Heart left ventricle (tissue), 16 donors: ENCODE data around the gene BAIAP2L2. TPM values are rescaled to one million over a fixed set of nuclear protein-coding genes. Genes with fewer than 3 reads are reported as not detected.

Experiments used
- ATAC-seq, 4 donors: fragments of 200-7000 bp; cut with Tn5 transposase; one replicate each; pipeline ENCODE4 v1.9.1; 2020 to 2022; ENCODE audit warnings: moderate library complexity in 4 of 4, mild to moderate bottlenecking in 3 of 4, moderate number of reproducible peaks in 1 of 4
- DNase-seq, 5 donors: peaks; one replicate each; pipeline ENCODE4 v3.0.0-alpha.2; 2020
- H3K27ac ChIP-seq, 12 donors: fragments of 200-600 bp; sonication (generic) in 4 of 12; one replicate each; pipeline versions ENCODE4 v1.5.0 to v1.8.0; 2016 to 2022; ENCODE audit warnings: mild to moderate bottlenecking in 2 of 12
- H3K27me3 ChIP-seq, 9 donors: fragments of 200-600 bp; sonication (generic) in 2 of 9; one replicate each; pipeline versions ENCODE4 v1.5.1 to v1.8.0; 2016 to 2022; ENCODE audit warnings: mild to moderate bottlenecking in 3 of 9
- H3K36me3 ChIP-seq, 9 donors: fragments of 200-600 bp; sonication (generic) in 2 of 9; one replicate each; pipeline versions ENCODE4 v1.5.0 to v1.8.0; 2018 to 2022; ENCODE audit warnings: mild to moderate bottlenecking in 2 of 9
- H3K4me1 ChIP-seq, 12 donors: fragments of 200-600 bp; sonication (generic) in 4 of 12; one replicate each; pipeline versions ENCODE4 v1.5.0 to v1.8.0; 2016 to 2022; ENCODE audit warnings: mild to moderate bottlenecking in 3 of 12
- H3K4me3 ChIP-seq, 12 donors: fragments of 200-600 bp; sonication (generic) in 4 of 12; one replicate each; pipeline versions ENCODE4 v1.5.0 to v1.8.0; 2017 to 2022; ENCODE audit warnings: mild to moderate bottlenecking in 9 of 12, moderate library complexity in 4 of 12
- H3K9me3 ChIP-seq, 12 donors: fragments of 200-600 bp; sonication (generic) in 4 of 12; one replicate each; pipeline versions ENCODE4 v1.5.0 to v1.8.0; 2016 to 2022; ENCODE audit warnings: mild to moderate bottlenecking in 1 of 12
- CTCF ChIP-seq, 12 donors: fragments of 200-600 bp; sonication (generic) in 4 of 12; IDR thresholded peaks; one replicate each; pipeline versions ENCODE4 v1.5.0 to v1.8.0; 2018 to 2022; ENCODE audit warnings: antibody characterized with exemption in 12 of 12, mild to moderate bottlenecking in 5 of 12
- POLR2A ChIP-seq, 2 donors: fragments of 450-650 bp; IDR thresholded peaks; one replicate each; pipeline ENCODE4 v1.6.1; 2017; ENCODE audit warnings: antibody characterized with exemption in 2 of 2, mild to moderate bottlenecking in 2 of 2, moderate library complexity in 2 of 2
- WGBS, 4 donors: extraction: QIAGEN DNeasy Blood & Tissue Kit in 2 of 4; methylation state at CpG; one replicate each; pipeline versions ENCODE4 v1.1.5 to v1.1.7; 2013 to 2018; 5-methylcytosine and 5-hydroxymethylcytosine counted together
- intact Hi-C, 10 donors: fragments of 100-400 bp; cut with DNase I; formaldehyde crosslinking; loops; one replicate each; pipeline versions ENCODE4 v1.11.1 to v1.14.2; 2022
- polyA plus RNA-seq, 2 donors: library from polyadenylated mRNA; stranded (reverse); fragments of 200-250 nt; gene quantifications; one replicate each; pipeline ENCODE4 v1.2.3, GENCODE V29; 2013
- total RNA-seq, 9 donors: library from RNA; depleted of rRNA in 2 of 9; stranded (reverse); fragments of >200 nt in 2 of 9; fragmentation: NEBNext Ultra II Directional in 3 of 9; extraction: Animal tissue kit (Norgen Biotek cat#: 25700) in 3 of 9; gene quantifications; one replicate each; pipeline versions ENCODE4 v1.1.0 to v1.2.4, GENCODE V29; 2016 to 2023
- donor health status: ischemic (EF 13 %, LVEDD 7.1; RV severe dilation, severe dysfunction).
- donor health status: healthy with polysubstance abuse.
- donor health status: DM: no; HTN: yes; CAD: no.
- donor health status: DM: no; HTN: no; CAD: no.
- donor health status: ischemic (EF 25% LVEDD 6.9; RV normal size, moderate dysfunction).
- donor health status: ischemic (EF 25% LVEDD 5.7; RV mildly dilated, moderate dysfunction).
- donor health status: healthy.
- donor health status: DM: yes; HTN: yes; CAD: no.
- donor health status: ischemic (EF 35%, LVEDD 5.7; RV mildly dilated, moderate dysfunction).
- donor health status: nonischemic (EF 11% LVEDD 7.7; RV severe dilation, severe dysfunction).
- donor health status: DM: yes; HTN: yes; CAD: no.
- donor health status: PGD.
- donor health status: ischemic (EF 29% LVEDD 5.4; RV normal size, mild dysfunction).
- donor health status: nonischemic (EF 23%, LVEDD 6.1; RV moderate dilation, normal function).

The BAIAP2L2 gene
- total and polyA plus RNA-seq, 11 donors, result 0.09 to 0.30 (median 0.22) TPM; not detected in 1

GRCh38 chr22:38114484-38115398 lies 4.3 kb upstream of the BAIAP2L2 start:
- WGBS, 4 donors, result 31 to 50% (median 48%) methylated on average over 15 to 32 of the region's 32 CpGs
- TF ChIP-seq POLR2A (IDR thresholded peaks at IDR 0.05), result no peak
- peak; percentile 91 to 98 (median 95) for TF ChIP-seq CTCF (IDR thresholded peaks at IDR 0.05)
- peak; percentile 86 to 92 (median 87) for DNase-seq
- ATAC-seq, result peak; percentile 84 to 95 (median 94)
- Histone ChIP-seq H3K36me3 (peaks cover 0 to 10% (median 0%) of the 10 kb centered on the region in 9 donors), H3K4me3 (no peak overlapping the region), H3K9me3 (no peaks in the 10 kb centered on the region), H3K4me1 (peaks cover 0 to 11% (median 6%) of the 10 kb centered on the region in 12 donors), H3K27me3 (no peaks in the 10 kb centered on the region), H3K27ac (no peak overlapping the region)
- intact Hi-C loops, result loop anchor here in 8 of 10 donors (1.0 to 10.0 kb wide), 10 partner anchors 88 to 239 kb away; partner anchors contain the start of gene MAFF (in 4 of the 8)

DNA sequence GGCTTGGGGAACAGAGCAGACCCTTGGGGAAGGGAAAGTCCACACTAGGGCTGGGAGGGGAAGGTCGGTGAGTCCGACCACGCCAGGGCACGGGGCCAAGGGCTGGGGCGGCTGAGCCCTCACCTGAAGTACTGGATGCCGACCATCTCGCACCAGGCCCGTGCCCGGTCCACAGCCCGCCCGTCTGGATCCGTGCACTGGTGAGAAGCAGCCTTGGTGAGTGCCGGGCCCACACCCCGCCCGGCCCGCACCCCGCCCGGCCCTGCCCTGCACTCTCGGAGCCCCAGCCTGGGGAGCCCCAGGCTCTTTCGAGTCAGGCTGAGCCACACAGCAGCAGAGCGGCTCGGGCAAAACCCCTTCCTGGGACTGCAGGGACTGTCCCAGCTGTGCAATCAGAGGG lies 1.9 kb upstream of the BAIAP2L2 start:
- intact Hi-C loops, result loop anchor here in 5 of 10 donors (5.0 to 10.0 kb wide), 5 partner anchors 92 to 240 kb away; partner anchors contain the start of gene MAFF (in 2 of the 5)
- Histone ChIP-seq H3K27me3 (no peaks in the 10 kb centered on the region), H3K4me1 (peaks cover 0 to 12% (median 6%) of the 10 kb centered on the region in 12 donors), H3K4me3 (no peak overlapping the region), H3K36me3 (peaks cover 0 to 10% (median 0%) of the 10 kb centered on the region in 9 donors), H3K27ac (no peak overlapping the region), H3K9me3 (no peaks in the 10 kb centered on the region)
- ATAC-seq (no peak), DNase-seq (peak in 1 of 5 donors; percentile 62)
- 80 to 97% (median 96%) methylated on average over 1 to 22 of the region's 22 CpGs for WGBS, 4 donors
- no peak for TF ChIP-seq CTCF (IDR thresholded peaks at IDR 0.05)

DNA sequence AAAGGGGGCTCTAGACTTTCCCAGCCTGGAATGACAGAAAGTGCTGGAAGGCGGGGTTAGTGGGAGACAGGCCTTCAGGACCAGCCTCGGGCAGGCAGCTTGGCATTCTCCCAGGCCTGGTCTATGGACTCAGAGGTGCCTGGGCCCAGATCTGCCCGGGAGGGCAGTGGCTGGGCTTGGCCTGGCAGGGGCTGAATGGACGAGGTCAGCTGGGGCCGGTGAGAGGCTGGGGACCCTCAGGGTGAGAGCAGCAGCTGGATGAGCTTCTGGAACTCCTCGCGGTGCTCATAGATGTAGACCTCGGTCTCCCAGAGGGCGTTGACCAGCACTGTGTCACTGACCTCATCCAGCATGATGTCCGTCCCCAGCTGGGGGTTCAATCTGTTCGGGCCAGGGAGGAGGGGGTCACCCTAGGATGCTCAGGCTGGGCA lies 1.5 kb upstream of the BAIAP2L2 start:
- Histone ChIP-seq H3K4me1 (peaks cover 0 to 12% (median 6%) of the 10 kb centered on the region in 12 donors), H3K27ac (no peak overlapping the region), H3K36me3 (peaks cover 0 to 10% (median 0%) of the 10 kb centered on the region in 9 donors), H3K4me3 (no peak overlapping the region), H3K9me3 (no peaks in the 10 kb centered on the region), H3K27me3 (no peaks in the 10 kb centered on the region)
- DNase-seq, result peak in 1 of 5 donors; percentile 16
- no peak for ATAC-seq
- 83 to 93% (median 89%) methylated on average over 5 to 11 of the region's 11 CpGs for WGBS, 4 donors
- intact Hi-C loops, result loop anchor here in 5 of 10 donors (5.0 to 10.0 kb wide), 5 partner anchors 93 to 240 kb away; partner anchors contain the start of gene MAFF (in 2 of the 5)
- TF ChIP-seq CTCF (IDR thresholded peaks at IDR 0.05) (no peak), POLR2A (IDR thresholded peaks at IDR 0.05) (no peak)
